Measurements from ENCODE around the gene COQ2. TPM values are rescaled to one million over a fixed set of nuclear protein-coding genes. Genes with fewer than 3 reads are reported as not detected.

The COQ2 gene
- total and polyA plus RNA-seq, 2 experiments from 2014 or later = 21.1 to 25.3 TPM

DNA sequence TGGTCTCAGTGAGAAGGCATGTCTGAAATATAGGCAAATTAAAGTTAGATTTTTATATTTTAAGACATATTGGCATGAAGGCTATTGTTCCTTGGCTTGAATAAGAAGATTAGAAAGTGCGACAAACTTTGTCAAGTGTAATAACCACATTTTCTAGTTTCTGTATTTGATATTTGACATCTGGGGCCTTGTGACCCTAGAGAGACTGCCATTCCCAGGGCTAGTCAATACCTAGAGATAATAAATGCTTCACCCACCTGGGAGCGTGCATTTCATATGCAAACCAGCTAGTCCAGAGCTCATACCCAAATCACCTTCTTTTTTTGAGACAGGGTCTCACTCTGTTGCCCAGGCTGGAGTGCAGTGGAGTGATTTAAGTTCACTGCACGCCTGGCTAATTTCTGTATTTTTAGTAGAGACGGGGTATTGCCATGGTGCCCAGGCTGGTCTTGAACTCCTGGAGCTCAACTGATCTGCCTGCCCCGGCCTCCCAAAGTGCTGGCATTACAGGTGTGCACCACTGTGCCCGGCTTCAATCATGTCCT is 62.6 kb downstream of the COQ2 start:
- DNase-seq (ENCODE audit: low spot score) (no peak), ATAC-seq (no peak)
- Histone ChIP-seq H3K27me3 (ENCODE audit: insufficient read depth) (no peaks in the 10 kb centered on the region), H2AFZ (no peak overlapping the region), H3K9me2 (ENCODE audit: insufficient read depth) (no peaks in the 10 kb centered on the region), H3K36me3 (ENCODE audit: insufficient read depth) (no peaks in the 10 kb centered on the region), H3K27ac (ENCODE audit: low read depth) (no peak overlapping the region), H3K4me1 (ENCODE audit: insufficient read depth) (peaks cover 3% of the 10 kb centered on the region; the same call in 1 of the 2 replicates), H3K79me2 (replicated peaks; ENCODE audit: insufficient read depth) (no peaks in the 10 kb centered on the region), H3K4me2 (no peak overlapping the region), H3K4me3 (no peak overlapping the region), H4K20me1 (replicated peaks; ENCODE audit: insufficient read depth) (no peaks in the 10 kb centered on the region), H3F3A (replicated peaks; ENCODE audit: low read depth) (no peaks in the 10 kb centered on the region)
- no peak overlapping the region for H3K4me3 Mint-ChIP-seq
- no peaks in the 10 kb centered on the region for H3K36me3 Mint-ChIP-seq (ENCODE audit: low read depth)
- H3K9me3 Mint-ChIP-seq = no peaks in the 10 kb centered on the region
- peaks cover 6% of the 10 kb centered on the region for H3K27me3 Mint-ChIP-seq (ENCODE audit: insufficient read depth, low read depth, poor library complexity)
- TF ChIP-seq EZH2phosphoT487 (IDR thresholded peaks at IDR 0.05; ENCODE audit: unreplicated experiment) = no peak
- no peak for TF ChIP-seq STAT1 (IDR thresholded peaks at IDR 0.05; ENCODE audit: unreplicated experiment)
- no peak for TF ChIP-seq ZNF114 (CRISPR knock-in tag; IDR thresholded peaks at IDR 0.05)
- no peak overlapping the region for H3K27ac Mint-ChIP-seq
- H3K4me1 Mint-ChIP-seq = peaks cover 7% of the 10 kb centered on the region; the same call in 2 of the 3 replicates

DNA sequence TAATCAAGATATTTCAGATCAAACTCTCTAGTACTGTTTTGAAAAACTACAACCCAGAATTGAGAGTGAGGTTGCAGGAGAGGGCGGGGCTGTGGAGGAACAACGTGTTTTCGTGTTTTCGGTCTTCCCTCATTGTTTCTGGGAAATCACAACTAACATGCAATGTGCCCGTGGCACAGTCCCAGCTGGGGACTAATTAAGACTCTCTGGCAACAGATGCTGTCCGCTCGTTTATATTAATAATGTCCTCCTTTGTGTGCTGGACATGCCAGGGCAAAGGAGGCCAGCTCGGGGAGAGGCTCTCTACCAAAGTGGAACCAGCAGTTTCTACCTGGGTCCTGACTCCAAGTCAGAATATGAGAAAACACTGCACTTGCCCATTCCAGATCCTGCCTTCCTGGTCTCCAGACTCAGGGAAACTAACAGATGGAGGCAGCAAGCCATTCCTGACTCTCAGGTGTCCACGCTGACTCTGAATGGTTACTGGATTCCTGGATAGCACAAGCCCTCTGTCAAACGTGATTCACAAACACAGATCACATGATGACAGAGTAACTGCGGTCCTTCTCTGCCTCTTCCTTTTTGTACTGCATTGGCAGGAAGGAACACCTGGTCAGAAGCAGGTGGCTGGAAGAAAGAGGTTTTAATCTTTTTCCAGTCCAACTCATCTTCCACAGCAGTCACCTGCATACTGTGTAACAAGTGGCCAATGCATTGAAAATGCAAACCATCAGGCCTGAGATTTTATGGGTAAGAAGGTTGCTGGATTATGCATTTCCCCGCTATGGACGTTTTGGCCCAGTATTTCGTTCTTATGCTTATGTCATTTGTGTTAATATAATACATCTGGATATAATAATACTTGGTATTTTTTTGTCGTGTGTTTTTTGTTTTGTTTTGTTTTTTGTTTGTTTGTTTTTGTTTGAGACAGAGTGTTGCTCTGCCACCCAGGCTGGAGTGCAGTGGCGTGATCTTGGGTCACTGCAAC is 65.0 kb downstream of the COQ2 start:
- Mint-ChIP-seq H3K27ac (peak overlapping the region; percentile 54; the same call in 1 of the 2 replicates), H3K4me1 (peaks cover 7% of the 10 kb centered on the region; the same call in 2 of the 3 replicates), H3K9me3 (peaks cover 5% of the 10 kb centered on the region; the same call in 1 of the 3 replicates), H3K36me3 (ENCODE audit: low read depth) (no peaks in the 10 kb centered on the region), H3K27me3 (ENCODE audit: insufficient read depth, low read depth, poor library complexity) (peaks cover 6% of the 10 kb centered on the region), H3K4me3 (no peak overlapping the region)
- Histone ChIP-seq H3K27ac (ENCODE audit: low read depth) (no peak overlapping the region), H3K79me2 (replicated peaks; ENCODE audit: insufficient read depth) (no peaks in the 10 kb centered on the region), H3K9me2 (ENCODE audit: insufficient read depth) (no peaks in the 10 kb centered on the region), H3K36me3 (ENCODE audit: insufficient read depth) (no peaks in the 10 kb centered on the region), H3K4me1 (ENCODE audit: insufficient read depth) (peaks cover 3% of the 10 kb centered on the region; the same call in 1 of the 2 replicates), H4K20me1 (replicated peaks; ENCODE audit: insufficient read depth) (no peaks in the 10 kb centered on the region), H3K4me2 (no peak overlapping the region), H3K27me3 (ENCODE audit: insufficient read depth) (no peaks in the 10 kb centered on the region), H3F3A (replicated peaks; ENCODE audit: low read depth) (no peaks in the 10 kb centered on the region), H3K4me3 (no peak overlapping the region), H2AFZ (peak overlapping the region; percentile 90; the same call in 1 of the 2 replicates)
- DNase-seq (ENCODE audit: low spot score) = no peak
- no peak for ATAC-seq
- TF ChIP-seq ZNF331 (CRISPR knock-in tag; IDR thresholded peaks at IDR 0.05; ENCODE audit: low read depth) = no peak
- no peak for TF ChIP-seq EZH2 (IDR thresholded peaks at IDR 0.05; ENCODE audit: low read depth, unreplicated experiment)
- TF ChIP-seq STAT1 (IDR thresholded peaks at IDR 0.05; ENCODE audit: unreplicated experiment) = no peak
- TF ChIP-seq, protein P1, sequence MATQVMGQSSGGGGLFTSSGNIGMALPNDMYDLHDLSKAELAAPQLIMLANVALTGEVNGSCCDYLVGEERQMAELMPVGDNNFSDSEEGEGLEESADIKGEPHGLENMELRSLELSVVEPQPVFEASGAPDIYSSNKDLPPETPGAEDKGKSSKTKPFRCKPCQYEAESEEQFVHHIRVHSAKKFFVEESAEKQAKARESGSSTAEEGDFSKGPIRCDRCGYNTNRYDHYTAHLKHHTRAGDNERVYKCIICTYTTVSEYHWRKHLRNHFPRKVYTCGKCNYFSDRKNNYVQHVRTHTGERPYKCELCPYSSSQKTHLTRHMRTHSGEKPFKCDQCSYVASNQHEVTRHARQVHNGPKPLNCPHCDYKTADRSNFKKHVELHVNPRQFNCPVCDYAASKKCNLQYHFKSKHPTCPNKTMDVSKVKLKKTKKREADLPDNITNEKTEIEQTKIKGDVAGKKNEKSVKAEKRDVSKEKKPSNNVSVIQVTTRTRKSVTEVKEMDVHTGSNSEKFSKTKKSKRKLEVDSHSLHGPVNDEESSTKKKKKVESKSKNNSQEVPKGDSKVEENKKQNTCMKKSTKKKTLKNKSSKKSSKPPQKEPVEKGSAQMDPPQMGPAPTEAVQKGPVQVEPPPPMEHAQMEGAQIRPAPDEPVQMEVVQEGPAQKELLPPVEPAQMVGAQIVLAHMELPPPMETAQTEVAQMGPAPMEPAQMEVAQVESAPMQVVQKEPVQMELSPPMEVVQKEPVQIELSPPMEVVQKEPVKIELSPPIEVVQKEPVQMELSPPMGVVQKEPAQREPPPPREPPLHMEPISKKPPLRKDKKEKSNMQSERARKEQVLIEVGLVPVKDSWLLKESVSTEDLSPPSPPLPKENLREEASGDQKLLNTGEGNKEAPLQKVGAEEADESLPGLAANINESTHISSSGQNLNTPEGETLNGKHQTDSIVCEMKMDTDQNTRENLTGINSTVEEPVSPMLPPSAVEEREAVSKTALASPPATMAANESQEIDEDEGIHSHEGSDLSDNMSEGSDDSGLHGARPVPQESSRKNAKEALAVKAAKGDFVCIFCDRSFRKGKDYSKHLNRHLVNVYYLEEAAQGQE (IDR thresholded peaks at IDR 0.05; ENCODE audit: unreplicated experiment) = no peak
- no peak for TF ChIP-seq POLR2AphosphoS5 (IDR thresholded peaks at IDR 0.05; ENCODE audit: low read depth)
- no peak for TF ChIP-seq ZNF114 (CRISPR knock-in tag; IDR thresholded peaks at IDR 0.05)
- TF ChIP-seq CREB1 (CRISPR knock-in tag; IDR thresholded peaks at IDR 0.05; ENCODE audit: low read depth) = no peak
- TF ChIP-seq, protein P2, sequence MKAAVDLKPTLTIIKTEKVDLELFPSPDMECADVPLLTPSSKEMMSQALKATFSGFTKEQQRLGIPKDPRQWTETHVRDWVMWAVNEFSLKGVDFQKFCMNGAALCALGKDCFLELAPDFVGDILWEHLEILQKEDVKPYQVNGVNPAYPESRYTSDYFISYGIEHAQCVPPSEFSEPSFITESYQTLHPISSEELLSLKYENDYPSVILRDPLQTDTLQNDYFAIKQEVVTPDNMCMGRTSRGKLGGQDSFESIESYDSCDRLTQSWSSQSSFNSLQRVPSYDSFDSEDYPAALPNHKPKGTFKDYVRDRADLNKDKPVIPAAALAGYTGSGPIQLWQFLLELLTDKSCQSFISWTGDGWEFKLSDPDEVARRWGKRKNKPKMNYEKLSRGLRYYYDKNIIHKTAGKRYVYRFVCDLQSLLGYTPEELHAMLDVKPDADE (IDR thresholded peaks at IDR 0.05) = no peak
